ENCODE results near the gene CSNK1G2. TPM values are rescaled to one million over a fixed set of nuclear protein-coding genes. Genes with fewer than 3 reads are reported as not detected.
A peak's percentile ranks its signal among the peaks of the same experiment; 100 is the strongest.

CSNK1G2 gene
- total and polyA plus RNA-seq, 2 of the 13 experiments (the other 11 are each of a cell fraction or from before 2014, with no cell fraction given): 53.8 to 72.5 TPM

- Histone ChIP-seq H3K4me3 (replicated peaks in 1 of 3; ENCODE audit: insufficient read depth in 1 of 3, low read depth in 2 of 3, low read length in 3 of 3) (no peak overlapping the region), H3K27ac (ENCODE audit: extremely low read length, insufficient read depth, low read length) (no peak overlapping the region), H3K4me2 (ENCODE audit: low read depth, low read length) (no peak overlapping the region), H2AFZ (ENCODE audit: low read length) (no peak overlapping the region), H3K36me3 (replicated peaks in 1 of 2; ENCODE audit: control insufficient read depth in 1 of 2, insufficient read depth in 2 of 2, low read length in 2 of 2) (no peaks in the 10 kb centered on the region), H4K20me1 (ENCODE audit: insufficient read depth, low read length) (no peaks in the 10 kb centered on the region), H3K79me2 (ENCODE audit: insufficient read depth, low read length) (no peaks in the 10 kb centered on the region), H3K27me3 (ENCODE audit: control insufficient read depth in 1 of 2, insufficient read depth in 2 of 2, low read length in 2 of 2) (no peaks in the 10 kb centered on the region), H3K4me1 (ENCODE audit: insufficient read depth, low read length) (peaks cover 18% of the 10 kb centered on the region), H3K9ac (ENCODE audit: insufficient read depth, low read depth, low read length) (no peak overlapping the region), H3K9me3 (ENCODE audit: low read length) (no peaks in the 10 kb centered on the region)
- no peak for TF ChIP-seq MBNL3 (CRISPR knock-in tag; conservative IDR thresholded peaks at IDR 0.05)
- 0 out of 2 replicates have a peak, but pooled peaks have one; percentile 23 for TF ChIP-seq ZBTB33 (CRISPR knock-in tag; IDR thresholded peaks at IDR 0.05)
- no peak for TF ChIP-seq ZNF446 (CRISPR knock-in tag; IDR thresholded peaks at IDR 0.05)
- TF ChIP-seq ZNF329 (CRISPR knock-in tag; IDR thresholded peaks at IDR 0.05; ENCODE audit: low read depth): no peak
- no peak for TF ChIP-seq U2AF2 (IDR thresholded peaks at IDR 0.05; ENCODE audit: low read depth, low read length)
- no peak for TF ChIP-seq KDM5B (CRISPR knock-in tag; IDR thresholded peaks at IDR 0.05; ENCODE audit: borderline replicate concordance)
- TF ChIP-seq HDAC1 (CRISPR knock-in tag; IDR thresholded peaks at IDR 0.05): no peak
- ChIA-PET CTCF (ENCODE audit: low intra/inter-chr PET ratio, low total read pairs) (no interaction called here), POLR2A (no interaction called here)
- ATAC-seq (no peak), FAIRE-seq (no peak), DNase-seq (ENCODE audit: low spot score) (no peak)
- in situ Hi-C loops (cut with HindIII; ENCODE audit: extremely low pct_ligation_motif_present, low pct_unique_long_range_greater_than_20kb): no loop called here
- intact Hi-C loops (cut with micrococcal nuclease; ENCODE audit: unreplicated experiment): no loop called here
- WGBS (ENCODE audit: low lambda C conversion rate): 71% methylated on average over 17 of the region's 17 CpGs
- no TSS peak for BruUV-seq (replicated peaks)
Measured at GRCh38 chr19:1893791-1894190, 47.2 kb upstream of the CSNK1G2 start.

GRCh38 chr19:1896508-1896907 lies 44.5 kb upstream of the CSNK1G2 start:
- DNase-seq (ENCODE audit: low spot score) (no peak), ATAC-seq (no peak), FAIRE-seq (no peak)
- in situ Hi-C loops (cut with HindIII; ENCODE audit: extremely low pct_ligation_motif_present, low pct_unique_long_range_greater_than_20kb) (no loop called here), intact Hi-C loops (cut with micrococcal nuclease; ENCODE audit: unreplicated experiment) (no loop called here)
- H3K27me3 ChIP-seq (ENCODE audit: control insufficient read depth in 1 of 2, insufficient read depth in 2 of 2, low read length in 2 of 2): no peaks in the 10 kb centered on the region
- no peaks in the 10 kb centered on the region for H3K36me3 ChIP-seq (replicated peaks in 1 of 2; ENCODE audit: control insufficient read depth in 1 of 2, insufficient read depth in 2 of 2, low read length in 2 of 2)
- no peak for TF ChIP-seq ZNF580 (CRISPR knock-in tag; IDR thresholded peaks at IDR 0.05; ENCODE audit: borderline replicate concordance, low read depth)
- TF ChIP-seq SNAPC4 (CRISPR knock-in tag; IDR thresholded peaks at IDR 0.05): no peak
- H3K4me3 ChIP-seq (replicated peaks in 1 of 3; ENCODE audit: insufficient read depth in 1 of 3, low read depth in 2 of 3, low read length in 3 of 3): no peak overlapping the region
- ChIA-PET POLR2A (interaction anchor here (1.9 to 2.0 kb wide), 2 partner anchors 25 to 32 kb away, joined by 6 to 9 read pairs; no protein-coding TSS in a partner anchor), CTCF (ENCODE audit: low intra/inter-chr PET ratio, low total read pairs) (no interaction called here)
- H2AFZ ChIP-seq (ENCODE audit: low read length): no peak overlapping the region
- no peak overlapping the region for H3K4me2 ChIP-seq (ENCODE audit: low read depth, low read length)
- H3K9ac ChIP-seq (ENCODE audit: insufficient read depth, low read depth, low read length): no peak overlapping the region
- no peaks in the 10 kb centered on the region for H3K9me3 ChIP-seq (ENCODE audit: low read length)
- H3K79me2 ChIP-seq (ENCODE audit: insufficient read depth, low read length): no peaks in the 10 kb centered on the region
- H3K4me1 ChIP-seq (ENCODE audit: insufficient read depth, low read length): peaks cover 14% of the 10 kb centered on the region
- WGBS (ENCODE audit: low lambda C conversion rate): 79% methylated on average over 11 of the region's 13 CpGs
- no peak overlapping the region for H3K27ac ChIP-seq (ENCODE audit: extremely low read length, insufficient read depth, low read length)
- no peaks in the 10 kb centered on the region for H4K20me1 ChIP-seq (ENCODE audit: insufficient read depth, low read length)
- no TSS peak for BruUV-seq (replicated peaks)
